ENCODE data around the gene VASP. TPM values are rescaled to one million over a fixed set of nuclear protein-coding genes. Genes with fewer than 3 reads are reported as not detected.

The VASP gene
- total RNA-seq, 1 experiment from 2014 or later, result 152 TPM

DNA sequence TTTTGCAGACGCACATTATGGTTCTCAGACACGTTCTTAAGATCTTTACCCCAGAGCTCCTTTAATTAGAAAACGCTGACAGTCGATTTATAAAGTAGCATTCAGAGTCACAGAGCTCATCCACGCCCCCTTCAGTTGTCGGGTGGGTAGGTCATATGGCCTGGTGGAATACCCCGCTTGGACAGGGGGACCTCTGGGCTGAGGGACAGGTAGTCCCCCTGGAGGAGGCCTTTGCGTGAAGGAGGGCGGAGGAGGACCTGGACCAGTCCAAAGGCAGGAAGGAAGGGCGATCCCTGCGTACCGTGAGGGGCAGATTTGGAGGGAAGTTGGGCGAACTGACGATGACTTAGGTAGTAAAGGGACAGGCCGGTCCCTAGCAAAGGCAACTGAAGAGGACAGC lies 20.5 kb downstream of the VASP start (continued):
- TF ChIP-seq EZH2phosphoT487 (IDR thresholded peaks at IDR 0.05; ENCODE audit: borderline replicate concordance) (no peak), POLR2A (IDR thresholded peaks at IDR 0.05; ENCODE audit: borderline replicate concordance, extremely low read depth, insufficient read depth, insufficient read length) (no peak), EZH2 (IDR thresholded peaks at IDR 0.05) (no peak), EGR1 (IDR thresholded peaks at IDR 0.05; ENCODE audit: low read depth) (no peak), JUND (IDR thresholded peaks at IDR 0.05) (no peak), SIN3A (IDR thresholded peaks at IDR 0.05; ENCODE audit: low read depth) (no peak), CBX3 (IDR thresholded peaks at IDR 0.05; ENCODE audit: low read depth) (no peak)
- TF ChIP-seq, protein P1, sequence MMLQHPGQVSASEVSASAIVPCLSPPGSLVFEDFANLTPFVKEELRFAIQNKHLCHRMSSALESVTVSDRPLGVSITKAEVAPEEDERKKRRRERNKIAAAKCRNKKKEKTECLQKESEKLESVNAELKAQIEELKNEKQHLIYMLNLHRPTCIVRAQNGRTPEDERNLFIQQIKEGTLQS (IDR thresholded peaks at IDR 0.05), result no peak
- TF ChIP-seq, protein P2, sequence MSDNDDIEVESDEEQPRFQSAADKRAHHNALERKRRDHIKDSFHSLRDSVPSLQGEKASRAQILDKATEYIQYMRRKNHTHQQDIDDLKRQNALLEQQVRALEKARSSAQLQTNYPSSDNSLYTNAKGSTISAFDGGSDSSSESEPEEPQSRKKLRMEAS (IDR thresholded peaks at IDR 0.05), result no peak

DNA sequence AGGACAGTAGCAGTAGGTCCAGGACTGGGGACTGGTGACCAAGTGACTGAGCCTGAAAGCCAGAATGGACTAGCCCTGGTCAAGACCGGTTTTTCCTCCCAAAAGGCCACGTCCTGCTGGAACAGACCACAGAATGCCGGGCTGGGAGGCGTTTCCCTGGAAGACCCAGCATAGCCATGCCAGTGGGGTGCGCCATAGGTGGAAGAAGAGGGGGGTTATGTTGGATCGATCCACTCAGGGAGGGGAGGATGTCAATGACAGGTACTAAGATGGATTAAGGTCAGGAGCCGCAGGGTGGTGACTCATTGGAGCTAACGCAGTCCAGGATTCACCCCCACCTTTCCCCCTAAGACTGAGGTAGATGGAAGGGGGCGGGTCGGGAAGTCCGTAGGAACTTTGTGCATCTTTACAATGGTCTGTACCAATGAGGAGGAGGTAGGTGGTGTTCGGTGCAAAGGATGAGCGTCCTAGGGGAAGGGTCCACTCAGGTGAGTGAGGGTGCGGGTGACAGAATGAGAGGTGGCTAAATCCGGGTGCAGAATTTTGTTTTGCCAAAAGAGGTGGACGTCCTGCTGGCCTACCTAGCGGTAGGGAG lies 21.0 kb downstream of the VASP start:
- H3K4me3 ChIP-seq (replicated peaks in 1 of 2; ENCODE audit: low read depth in 1 of 2, low read length in 2 of 2), result 0 out of 4 replicates have a peak overlapping the region, but pooled peaks of 1 of the 2 experiments have one; percentile 11
- no peak overlapping the region for H2AFZ ChIP-seq (ENCODE audit: low read depth, low read length, poor library complexity, severe bottlenecking)
- BruUV-seq (replicated peaks), result no TSS peak
- H3K4me1 ChIP-seq (ENCODE audit: control insufficient read depth in 1 of 2, insufficient read depth in 2 of 2, low read length in 2 of 2), result peaks cover 18 to 33% of the 10 kb centered on the region in 2 experiments; a peak in 3 of 4 replicates
- DNase-seq (ENCODE audit: low read depth, low spot score) (no peak), ATAC-seq (peak; percentile 55)
- no peaks in the 10 kb centered on the region for H4K20me1 ChIP-seq (ENCODE audit: insufficient read depth)
- H3K27ac ChIP-seq (ENCODE audit: low read depth, low read length), result peak overlapping the region; percentile 40; the same call in 1 of the 2 replicates
- ChIA-PET RAD21 (ENCODE audit: low non-redundant PET in 1 of 2, low total read pairs in 2 of 2, uncharacterized antibody in 2 of 2, unreplicated experiment in 2 of 2) (no interaction called here), CTCF (interaction anchor here (1.0 to 1.4 kb wide), 2 partner anchors 13 to 30 kb away, joined by 4 to 5 read pairs; no protein-coding TSS in a partner anchor), POLR2A (interaction anchor here (1.1 kb wide), 1 partner anchor 30 kb away, joined by 4 read pairs; no protein-coding TSS in a partner anchor)
- TF ChIP-seq JUND (IDR thresholded peaks at IDR 0.05) (peak; percentile 73), CEBPB (IDR thresholded peaks at IDR 0.05; ENCODE audit: low read depth) (no peak), EZH2phosphoT487 (IDR thresholded peaks at IDR 0.05; ENCODE audit: borderline replicate concordance) (no peak), EGR1 (IDR thresholded peaks at IDR 0.05; ENCODE audit: low read depth) (no peak), YY1 (IDR thresholded peaks at IDR 0.05; ENCODE audit: extremely low read depth, insufficient replicate concordance, low read depth, low read length) (no peak), ZNF274 (IDR thresholded peaks at IDR 0.05; ENCODE audit: low read depth, low read length) (no peak), RAD21 (IDR thresholded peaks at IDR 0.05; ENCODE audit: low read depth) (no peak), SIN3A (IDR thresholded peaks at IDR 0.05; ENCODE audit: low read depth) (no peak), POLR2A (IDR thresholded peaks at IDR 0.05; ENCODE audit: borderline replicate concordance, extremely low read depth, insufficient read depth, insufficient read length) (no peak), FOSL1 (IDR thresholded peaks at IDR 0.05; ENCODE audit: low read depth) (peak; percentile 50; the same call in 1 of the 2 replicates), SP1 (IDR thresholded peaks at IDR 0.05; ENCODE audit: low read depth) (peak; percentile 42)
- TF ChIP-seq, protein P3, sequence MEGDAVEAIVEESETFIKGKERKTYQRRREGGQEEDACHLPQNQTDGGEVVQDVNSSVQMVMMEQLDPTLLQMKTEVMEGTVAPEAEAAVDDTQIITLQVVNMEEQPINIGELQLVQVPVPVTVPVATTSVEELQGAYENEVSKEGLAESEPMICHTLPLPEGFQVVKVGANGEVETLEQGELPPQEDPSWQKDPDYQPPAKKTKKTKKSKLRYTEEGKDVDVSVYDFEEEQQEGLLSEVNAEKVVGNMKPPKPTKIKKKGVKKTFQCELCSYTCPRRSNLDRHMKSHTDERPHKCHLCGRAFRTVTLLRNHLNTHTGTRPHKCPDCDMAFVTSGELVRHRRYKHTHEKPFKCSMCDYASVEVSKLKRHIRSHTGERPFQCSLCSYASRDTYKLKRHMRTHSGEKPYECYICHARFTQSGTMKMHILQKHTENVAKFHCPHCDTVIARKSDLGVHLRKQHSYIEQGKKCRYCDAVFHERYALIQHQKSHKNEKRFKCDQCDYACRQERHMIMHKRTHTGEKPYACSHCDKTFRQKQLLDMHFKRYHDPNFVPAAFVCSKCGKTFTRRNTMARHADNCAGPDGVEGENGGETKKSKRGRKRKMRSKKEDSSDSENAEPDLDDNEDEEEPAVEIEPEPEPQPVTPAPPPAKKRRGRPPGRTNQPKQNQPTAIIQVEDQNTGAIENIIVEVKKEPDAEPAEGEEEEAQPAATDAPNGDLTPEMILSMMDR (IDR thresholded peaks at IDR 0.05 in 2 of 3, conservative IDR thresholded peaks at IDR 0.05 in 1 of 3; ENCODE audit: borderline replicate concordance in 1 of 3, insufficient read depth in 1 of 3, low read depth in 2 of 3, low read length in 2 of 3), result no peak
- TF ChIP-seq, protein P2 (IDR thresholded peaks at IDR 0.05), result no peak; the same call in 1 of the 2 replicates
- TF ChIP-seq, protein P1 (IDR thresholded peaks at IDR 0.05), result no peak
- TF ChIP-seq, protein P4, sequence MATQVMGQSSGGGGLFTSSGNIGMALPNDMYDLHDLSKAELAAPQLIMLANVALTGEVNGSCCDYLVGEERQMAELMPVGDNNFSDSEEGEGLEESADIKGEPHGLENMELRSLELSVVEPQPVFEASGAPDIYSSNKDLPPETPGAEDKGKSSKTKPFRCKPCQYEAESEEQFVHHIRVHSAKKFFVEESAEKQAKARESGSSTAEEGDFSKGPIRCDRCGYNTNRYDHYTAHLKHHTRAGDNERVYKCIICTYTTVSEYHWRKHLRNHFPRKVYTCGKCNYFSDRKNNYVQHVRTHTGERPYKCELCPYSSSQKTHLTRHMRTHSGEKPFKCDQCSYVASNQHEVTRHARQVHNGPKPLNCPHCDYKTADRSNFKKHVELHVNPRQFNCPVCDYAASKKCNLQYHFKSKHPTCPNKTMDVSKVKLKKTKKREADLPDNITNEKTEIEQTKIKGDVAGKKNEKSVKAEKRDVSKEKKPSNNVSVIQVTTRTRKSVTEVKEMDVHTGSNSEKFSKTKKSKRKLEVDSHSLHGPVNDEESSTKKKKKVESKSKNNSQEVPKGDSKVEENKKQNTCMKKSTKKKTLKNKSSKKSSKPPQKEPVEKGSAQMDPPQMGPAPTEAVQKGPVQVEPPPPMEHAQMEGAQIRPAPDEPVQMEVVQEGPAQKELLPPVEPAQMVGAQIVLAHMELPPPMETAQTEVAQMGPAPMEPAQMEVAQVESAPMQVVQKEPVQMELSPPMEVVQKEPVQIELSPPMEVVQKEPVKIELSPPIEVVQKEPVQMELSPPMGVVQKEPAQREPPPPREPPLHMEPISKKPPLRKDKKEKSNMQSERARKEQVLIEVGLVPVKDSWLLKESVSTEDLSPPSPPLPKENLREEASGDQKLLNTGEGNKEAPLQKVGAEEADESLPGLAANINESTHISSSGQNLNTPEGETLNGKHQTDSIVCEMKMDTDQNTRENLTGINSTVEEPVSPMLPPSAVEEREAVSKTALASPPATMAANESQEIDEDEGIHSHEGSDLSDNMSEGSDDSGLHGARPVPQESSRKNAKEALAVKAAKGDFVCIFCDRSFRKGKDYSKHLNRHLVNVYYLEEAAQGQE (IDR thresholded peaks at IDR 0.05; ENCODE audit: low read depth), result no peak
- H3K4me2 ChIP-seq (ENCODE audit: low read length), result peak overlapping the region; percentile 61
- H3K9me3 ChIP-seq (ENCODE audit: control insufficient read depth in 1 of 2, insufficient read depth in 1 of 2, low read depth in 1 of 2, low read length in 2 of 2), result no peaks in the 10 kb centered on the region
- intact Hi-C loops (cut with micrococcal nuclease), result no loop called here
- no peaks in the 10 kb centered on the region for H3K27me3 ChIP-seq (ENCODE audit: insufficient read depth, low read length)
- H3K36me3 ChIP-seq (ENCODE audit: control insufficient read depth in 1 of 2, insufficient read depth in 2 of 2, low read length in 2 of 2), result peaks cover 20 to 26% of the 10 kb centered on the region in 2 experiments
- H3K79me2 ChIP-seq (ENCODE audit: insufficient read depth, low read length), result no peaks in the 10 kb centered on the region; the same call in 1 of the 2 replicates
- no peak overlapping the region for H3K9ac ChIP-seq (ENCODE audit: low read length)
- H3K9me2 ChIP-seq (ENCODE audit: insufficient read depth), result no peaks in the 10 kb centered on the region
